Measurements from ENCODE around the gene NMNAT2.

GRCh38 chr1:183244466-183244865, 173.7 kb downstream of the NMNAT2 start:
- TF ChIP-seq EZH2 (IDR thresholded peaks at IDR 0.05; ENCODE audit: low read depth, low read length, severe bottlenecking), result no peak
- TF ChIP-seq PHF8 (conservative IDR thresholded peaks at IDR 0.05; ENCODE audit: low read depth, low read length), result no peak
- TF ChIP-seq JUN (IDR thresholded peaks at IDR 0.05; ENCODE audit: low read depth, low read length), result no peak
- TF ChIP-seq RAD21 (IDR thresholded peaks at IDR 0.05 in 1 of 2, conservative IDR thresholded peaks at IDR 0.05 in 1 of 2; ENCODE audit: low read depth in 2 of 2, low read length in 2 of 2), result no peak
- TF ChIP-seq, protein P1, sequence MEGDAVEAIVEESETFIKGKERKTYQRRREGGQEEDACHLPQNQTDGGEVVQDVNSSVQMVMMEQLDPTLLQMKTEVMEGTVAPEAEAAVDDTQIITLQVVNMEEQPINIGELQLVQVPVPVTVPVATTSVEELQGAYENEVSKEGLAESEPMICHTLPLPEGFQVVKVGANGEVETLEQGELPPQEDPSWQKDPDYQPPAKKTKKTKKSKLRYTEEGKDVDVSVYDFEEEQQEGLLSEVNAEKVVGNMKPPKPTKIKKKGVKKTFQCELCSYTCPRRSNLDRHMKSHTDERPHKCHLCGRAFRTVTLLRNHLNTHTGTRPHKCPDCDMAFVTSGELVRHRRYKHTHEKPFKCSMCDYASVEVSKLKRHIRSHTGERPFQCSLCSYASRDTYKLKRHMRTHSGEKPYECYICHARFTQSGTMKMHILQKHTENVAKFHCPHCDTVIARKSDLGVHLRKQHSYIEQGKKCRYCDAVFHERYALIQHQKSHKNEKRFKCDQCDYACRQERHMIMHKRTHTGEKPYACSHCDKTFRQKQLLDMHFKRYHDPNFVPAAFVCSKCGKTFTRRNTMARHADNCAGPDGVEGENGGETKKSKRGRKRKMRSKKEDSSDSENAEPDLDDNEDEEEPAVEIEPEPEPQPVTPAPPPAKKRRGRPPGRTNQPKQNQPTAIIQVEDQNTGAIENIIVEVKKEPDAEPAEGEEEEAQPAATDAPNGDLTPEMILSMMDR (IDR thresholded peaks at IDR 0.05; ENCODE audit: control extremely low read depth in 1 of 3, insufficient read depth in 1 of 3, low read depth in 1 of 3, low read length in 3 of 3), result no peak
- no peak for TF ChIP-seq POLR2AphosphoS5 (IDR thresholded peaks at IDR 0.05; ENCODE audit: low read depth, low read length)
- no peak for TF ChIP-seq EP300 (IDR thresholded peaks at IDR 0.05; ENCODE audit: borderline replicate concordance in 1 of 2, low read depth in 2 of 2, low read length in 2 of 2)
- no peak for TF ChIP-seq SRF (IDR thresholded peaks at IDR 0.05; ENCODE audit: low read depth, low read length)
- no peak for TF ChIP-seq GABPA (IDR thresholded peaks at IDR 0.05; ENCODE audit: borderline replicate concordance, insufficient read depth, low read length)
- no peak for TF ChIP-seq CHD2 (IDR thresholded peaks at IDR 0.05; ENCODE audit: low read length)
- TF ChIP-seq, protein P2, sequence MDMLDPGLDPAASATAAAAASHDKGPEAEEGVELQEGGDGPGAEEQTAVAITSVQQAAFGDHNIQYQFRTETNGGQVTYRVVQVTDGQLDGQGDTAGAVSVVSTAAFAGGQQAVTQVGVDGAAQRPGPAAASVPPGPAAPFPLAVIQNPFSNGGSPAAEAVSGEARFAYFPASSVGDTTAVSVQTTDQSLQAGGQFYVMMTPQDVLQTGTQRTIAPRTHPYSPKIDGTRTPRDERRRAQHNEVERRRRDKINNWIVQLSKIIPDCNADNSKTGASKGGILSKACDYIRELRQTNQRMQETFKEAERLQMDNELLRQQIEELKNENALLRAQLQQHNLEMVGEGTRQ (IDR thresholded peaks at IDR 0.05; ENCODE audit: low read length), result no peak
